IPS-20b (cell line): ENCODE results near the gene PDE8B.

Experiments
- H3K27ac ChIP-seq: one replicate; pipeline ENCODE4 v1.5.1; 2013; ENCODE audit warnings: low read length
- H3K27me3 ChIP-seq: 2 replicates; pipeline ENCODE4 v1.6.1; 2013; ENCODE audit warnings: mild to moderate bottlenecking, low read length, inconsistent platforms; ENCODE audit not compliant: insufficient read depth
- H3K36me3 ChIP-seq: 2 replicates; pipeline ENCODE4 v1.6.1; 2013; ENCODE audit warnings: low read depth, mild to moderate bottlenecking, inconsistent platforms, low read length, moderate library complexity; ENCODE audit not compliant: insufficient read depth
- H3K4me1 ChIP-seq: 2 replicates; pipeline ENCODE4 v1.6.1; 2013; ENCODE audit warnings: mild to moderate bottlenecking, control low read depth, inconsistent platforms, low read length, moderate library complexity; ENCODE audit not compliant: insufficient read depth
- H3K4me3 ChIP-seq: 2 replicates; pipeline ENCODE4 v1.5.1; 2013; ENCODE audit warnings: mild to moderate bottlenecking, low read length, inconsistent platforms
- H3K9ac ChIP-seq: 2 replicates; pipeline ENCODE4 v1.6.1; 2013; ENCODE audit warnings: low read depth, mild to moderate bottlenecking, inconsistent platforms, low read length, moderate library complexity
- H3K9me3 ChIP-seq: 2 replicates; pipeline ENCODE4 v1.6.1; 2013; ENCODE audit warnings: mild to moderate bottlenecking, low read depth, low read length, inconsistent platforms; ENCODE audit not compliant: insufficient read depth

PDE8B gene

DNA sequence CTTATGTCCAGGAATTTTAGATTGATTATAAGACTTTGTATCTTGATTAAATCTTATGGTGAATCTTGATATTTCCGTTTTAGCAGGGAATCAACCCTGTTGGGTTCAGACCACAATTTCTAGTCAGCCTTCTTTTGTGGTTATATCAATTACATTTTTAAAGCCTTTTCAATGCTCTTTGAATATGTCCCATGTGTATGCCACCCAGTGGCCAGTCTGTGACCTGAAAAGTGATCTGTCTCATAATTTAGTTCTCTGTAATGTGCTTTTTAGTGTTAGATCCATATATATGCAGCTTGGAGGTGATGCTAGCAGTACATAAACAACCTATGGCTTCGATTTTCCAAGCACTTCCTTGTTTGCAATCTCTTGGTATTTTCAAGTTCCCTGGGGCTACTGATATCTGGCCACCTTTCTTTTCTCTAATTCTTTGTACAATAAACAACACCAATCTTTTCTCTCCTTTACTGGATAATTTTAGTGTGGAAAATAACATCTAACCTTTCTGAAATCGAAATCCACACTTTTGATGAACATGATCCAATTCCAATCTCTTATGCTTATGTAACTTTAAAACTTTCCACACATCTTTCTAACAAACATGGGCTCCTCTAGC, 28.8 kb downstream of the PDE8B start:
- Histone ChIP-seq H3K9ac (no peak overlapping the region), H3K4me1 (no peaks in the 10 kb centered on the region), H3K4me3 (no peak overlapping the region), H3K27me3 (no peaks in the 10 kb centered on the region), H3K36me3 (no peaks in the 10 kb centered on the region), H3K9me3 (no peaks in the 10 kb centered on the region), H3K27ac (no peak overlapping the region)

DNA sequence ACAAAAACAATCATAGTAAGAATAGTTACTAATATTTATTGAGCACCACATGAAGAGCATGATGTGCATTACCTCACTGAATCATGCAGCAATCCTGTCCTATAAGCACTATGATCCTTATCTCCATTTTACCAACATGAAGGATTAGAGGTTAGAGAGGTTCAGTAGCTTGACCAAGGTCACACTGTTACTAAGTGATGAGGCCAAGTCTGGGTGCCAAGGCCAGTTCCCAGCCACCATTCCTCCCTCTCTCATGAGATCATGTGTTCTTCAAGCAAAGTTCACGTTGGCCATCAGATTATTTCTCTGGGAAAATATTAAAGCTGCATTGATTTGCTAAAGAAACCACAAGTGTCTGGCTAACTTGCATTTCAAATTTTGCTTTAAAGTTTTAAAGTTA, 31.0 kb downstream of the PDE8B start:
- no peak overlapping the region for H3K27ac ChIP-seq
- no peaks in the 10 kb centered on the region for H3K4me1 ChIP-seq
- no peak overlapping the region for H3K9ac ChIP-seq
- no peaks in the 10 kb centered on the region for H3K36me3 ChIP-seq
- H3K27me3 ChIP-seq: no peaks in the 10 kb centered on the region
- H3K9me3 ChIP-seq: no peaks in the 10 kb centered on the region
- H3K4me3 ChIP-seq: no peak overlapping the region

- no peaks in the 10 kb centered on the region for H3K9me3 ChIP-seq
- H3K4me3 ChIP-seq: no peak overlapping the region
- no peak overlapping the region for H3K9ac ChIP-seq
- H3K4me1 ChIP-seq: no peaks in the 10 kb centered on the region
- H3K36me3 ChIP-seq: no peaks in the 10 kb centered on the region
- H3K27ac ChIP-seq: no peak overlapping the region
- H3K27me3 ChIP-seq: no peaks in the 10 kb centered on the region
Measured at GRCh38 chr5:77249475-77249874, 39.0 kb downstream of the PDE8B start.

GRCh38 chr5:77250021-77250420, 39.5 kb downstream of the PDE8B start:
- Histone ChIP-seq H3K4me1 (no peaks in the 10 kb centered on the region), H3K4me3 (no peak overlapping the region), H3K27ac (no peak overlapping the region), H3K27me3 (no peaks in the 10 kb centered on the region), H3K36me3 (no peaks in the 10 kb centered on the region), H3K9me3 (no peaks in the 10 kb centered on the region), H3K9ac (no peak overlapping the region)

GRCh38 chr5:77251921-77252320, 41.4 kb downstream of the PDE8B start:
- no peaks in the 10 kb centered on the region for H3K27me3 ChIP-seq
- H3K9ac ChIP-seq: no peak overlapping the region
- no peaks in the 10 kb centered on the region for H3K9me3 ChIP-seq
- no peak overlapping the region for H3K4me3 ChIP-seq
- H3K4me1 ChIP-seq: no peaks in the 10 kb centered on the region
- no peaks in the 10 kb centered on the region for H3K36me3 ChIP-seq
- no peak overlapping the region for H3K27ac ChIP-seq

- H3K9me3 ChIP-seq: no peaks in the 10 kb centered on the region
- H3K36me3 ChIP-seq: no peaks in the 10 kb centered on the region
- H3K27ac ChIP-seq: no peak overlapping the region
- no peak overlapping the region for H3K9ac ChIP-seq
- H3K4me1 ChIP-seq: no peaks in the 10 kb centered on the region
- H3K27me3 ChIP-seq: no peaks in the 10 kb centered on the region
- no peak overlapping the region for H3K4me3 ChIP-seq
Measured at GRCh38 chr5:77255617-77256016, 45.1 kb downstream of the PDE8B start.

DNA sequence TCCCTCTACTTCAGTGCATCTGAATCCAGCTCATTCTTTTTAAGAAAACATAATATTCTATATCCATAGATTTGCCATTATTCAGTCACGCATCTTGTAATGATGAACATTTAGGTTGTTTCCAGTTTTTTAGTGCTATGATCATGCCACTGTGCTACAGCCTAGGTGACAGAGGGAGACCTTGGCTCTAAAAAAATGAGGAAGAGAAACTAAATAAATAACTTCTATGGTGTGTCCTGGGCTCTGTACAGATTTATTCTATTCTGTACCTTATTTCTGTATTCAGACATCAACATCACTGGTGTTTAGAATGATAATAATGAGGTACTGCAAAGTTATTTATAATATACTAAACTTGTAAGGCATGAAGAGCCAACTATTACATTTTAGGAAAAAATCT, 45.9 kb downstream of the PDE8B start:
- no peak overlapping the region for H3K27ac ChIP-seq
- no peak overlapping the region for H3K4me3 ChIP-seq
- H3K36me3 ChIP-seq: no peaks in the 10 kb centered on the region
- H3K27me3 ChIP-seq: no peaks in the 10 kb centered on the region
- H3K9ac ChIP-seq: no peak overlapping the region
- no peaks in the 10 kb centered on the region for H3K4me1 ChIP-seq
- no peaks in the 10 kb centered on the region for H3K9me3 ChIP-seq

DNA sequence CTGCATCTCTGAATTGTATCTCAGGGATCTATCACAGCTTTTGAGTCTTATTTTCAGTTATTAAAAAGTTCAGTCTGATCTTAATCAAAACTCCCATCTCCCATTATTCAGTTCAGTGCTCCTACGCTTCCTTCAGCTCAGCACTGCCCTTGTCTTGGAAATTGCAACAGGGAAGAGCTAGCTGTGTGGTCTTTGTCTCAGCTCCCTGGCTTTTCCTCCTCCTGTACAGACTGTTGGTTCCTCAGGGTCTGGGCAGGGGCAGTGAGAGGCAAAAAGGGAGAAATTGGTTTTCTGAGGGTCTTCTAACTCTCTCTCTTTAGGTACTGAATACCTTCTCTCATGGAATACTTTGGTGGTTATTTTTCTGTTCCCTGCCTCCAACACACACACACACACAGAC, 48.2 kb downstream of the PDE8B start:
- H3K9ac ChIP-seq: no peak overlapping the region
- no peak overlapping the region for H3K4me3 ChIP-seq
- no peaks in the 10 kb centered on the region for H3K27me3 ChIP-seq
- no peaks in the 10 kb centered on the region for H3K9me3 ChIP-seq
- no peaks in the 10 kb centered on the region for H3K4me1 ChIP-seq
- no peaks in the 10 kb centered on the region for H3K36me3 ChIP-seq
- H3K27ac ChIP-seq: no peak overlapping the region

GRCh38 chr5:77259476-77259875, 49.0 kb downstream of the PDE8B start:
- H3K9ac ChIP-seq: no peak overlapping the region
- H3K27ac ChIP-seq: no peak overlapping the region
- no peaks in the 10 kb centered on the region for H3K36me3 ChIP-seq
- no peaks in the 10 kb centered on the region for H3K4me1 ChIP-seq
- no peak overlapping the region for H3K4me3 ChIP-seq
- H3K27me3 ChIP-seq: no peaks in the 10 kb centered on the region
- H3K9me3 ChIP-seq: no peaks in the 10 kb centered on the region

DNA sequence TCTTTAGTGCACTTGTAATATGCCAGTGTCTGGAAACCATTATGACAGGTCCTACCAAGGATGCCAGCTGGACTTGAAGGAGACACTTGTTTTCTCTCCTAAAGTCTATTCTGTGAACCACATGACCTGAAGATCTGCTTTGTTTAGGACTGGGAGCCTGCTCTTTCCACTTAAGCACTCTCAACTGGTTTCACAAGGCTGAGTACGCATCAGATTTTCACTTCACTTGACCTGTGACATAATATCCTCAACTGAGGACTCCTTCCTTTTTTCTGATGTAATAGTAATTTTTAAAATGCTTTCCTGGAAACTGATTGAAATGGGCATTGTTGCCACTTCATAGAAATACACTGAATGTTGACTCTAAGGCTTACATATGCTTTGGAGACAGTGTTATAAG, 52.2 kb downstream of the PDE8B start:
- Histone ChIP-seq H3K27me3 (no peaks in the 10 kb centered on the region), H3K9me3 (no peaks in the 10 kb centered on the region), H3K4me3 (no peak overlapping the region), H3K9ac (no peak overlapping the region), H3K27ac (no peak overlapping the region), H3K4me1 (no peaks in the 10 kb centered on the region), H3K36me3 (no peaks in the 10 kb centered on the region)

DNA sequence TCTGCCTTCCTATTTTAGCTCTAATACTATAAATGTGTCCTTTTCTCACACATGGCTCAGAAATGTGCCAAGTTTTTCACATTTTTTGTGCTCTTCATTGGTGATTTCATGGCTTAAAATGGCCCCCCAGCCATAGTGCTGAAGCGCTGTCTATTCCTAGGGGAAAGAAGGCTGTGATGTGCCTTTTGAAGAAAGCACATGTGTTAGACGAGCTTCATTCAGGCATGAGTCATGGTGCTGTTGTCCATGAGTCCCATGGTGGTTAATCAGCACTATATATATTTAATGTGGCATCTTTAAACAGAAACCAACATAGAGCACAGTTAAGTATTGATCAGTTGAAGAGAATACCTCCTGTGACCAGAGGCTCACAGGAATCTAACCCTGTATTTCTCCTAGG, 55.8 kb downstream of the PDE8B start:
- H3K27me3 ChIP-seq: no peaks in the 10 kb centered on the region
- H3K27ac ChIP-seq: no peak overlapping the region
- no peaks in the 10 kb centered on the region for H3K9me3 ChIP-seq
- no peak overlapping the region for H3K4me3 ChIP-seq
- H3K36me3 ChIP-seq: no peaks in the 10 kb centered on the region
- no peaks in the 10 kb centered on the region for H3K4me1 ChIP-seq
- no peak overlapping the region for H3K9ac ChIP-seq

DNA sequence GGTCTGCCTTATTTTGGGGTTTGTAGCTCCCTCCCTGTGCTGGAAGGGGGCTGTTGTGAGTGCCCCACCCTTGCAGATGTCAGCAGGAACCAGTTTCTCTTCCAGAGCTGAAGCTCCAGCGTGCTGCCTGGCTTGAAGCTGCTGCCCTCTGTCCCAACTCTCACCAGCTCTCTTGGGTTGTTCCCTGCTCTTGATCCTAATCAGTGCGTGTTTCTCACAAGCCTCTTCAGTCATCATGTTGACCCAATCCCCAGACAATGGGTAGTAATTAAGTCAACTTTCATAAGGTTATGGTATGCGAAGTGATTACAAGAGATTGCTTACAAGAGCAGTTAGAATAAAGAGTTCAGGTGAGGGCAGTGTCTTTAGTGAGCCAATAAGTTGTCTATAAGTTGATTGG, 57.0 kb downstream of the PDE8B start:
- Histone ChIP-seq H3K27me3 (no peaks in the 10 kb centered on the region), H3K9me3 (no peaks in the 10 kb centered on the region), H3K4me1 (no peaks in the 10 kb centered on the region), H3K9ac (no peak overlapping the region), H3K36me3 (no peaks in the 10 kb centered on the region), H3K27ac (no peak overlapping the region), H3K4me3 (no peak overlapping the region)

GRCh38 chr5:77272206-77272605, 61.7 kb downstream of the PDE8B start:
- Histone ChIP-seq H3K4me1 (peaks cover 6% of the 10 kb centered on the region; the same call in 1 of the 2 replicates), H3K27me3 (no peaks in the 10 kb centered on the region), H3K9ac (no peak overlapping the region), H3K9me3 (no peaks in the 10 kb centered on the region), H3K27ac (no peak overlapping the region), H3K36me3 (no peaks in the 10 kb centered on the region), H3K4me3 (no peak overlapping the region)
